Common myeloid progenitor, CD34-positive (primary cell): ENCODE data around the gene RWDD2A.

Experiments
- CTCF ChIA-PET: fragments of 350-600 bp; sonication (Branson Sonifier 250); formaldehyde crosslinking; loops from one replicate; lab custom pipeline; 2021; ENCODE audit warnings: antibody characterized with exemption; lab: Charles Lee
- POLR2A ChIA-PET: fragments of 350-600 bp; sonication (Branson Sonifier 250); formaldehyde crosslinking; loops from one replicate; lab custom pipeline; 2021; ENCODE audit warnings: antibody characterized with exemption; lab: Charles Lee
- DNase-seq, 3 donors: peaks; one replicate each; pipeline versions ENCODE4 v3.0.0 to v3.0.0-alpha.2; 2013
- H3K27ac ChIP-seq, 2 experiments: 1 replicate in 1 of 2; 2 replicates in 1 of 2; pipeline ENCODE4 v1.7.0; 2013; ENCODE audit warnings: inconsistent platforms in 2 of 2, low read length in 2 of 2, mild to moderate bottlenecking in 2 of 2, low read depth in 1 of 2, moderate library complexity in 1 of 2; ENCODE audit not compliant: severe bottlenecking in 2 of 2, insufficient read depth in 1 of 2, poor library complexity in 1 of 2
- H3K27me3 ChIP-seq, 5 experiments: replicated peaks in 2 of 5; 1 replicate in 3 of 5; 2 replicates in 2 of 5; pipeline versions ENCODE4 v1.6.1 to v1.7.0; 2013; ENCODE audit warnings: low read length in 4 of 5, mild to moderate bottlenecking in 2 of 5, moderate library complexity in 2 of 5, inconsistent platforms in 1 of 5; ENCODE audit not compliant: insufficient read depth in 5 of 5, control insufficient read depth in 4 of 5
- H3K36me3 ChIP-seq, 4 experiments: 1 replicate in 2 of 4; 2 replicates in 2 of 4; pipeline versions ENCODE4 v1.6.1 to v1.7.0; 2013; ENCODE audit warnings: low read length in 3 of 4, control low read depth in 1 of 4, mild to moderate bottlenecking in 1 of 4; ENCODE audit not compliant: control insufficient read depth in 4 of 4, insufficient read depth in 4 of 4
- H3K4me1 ChIP-seq, 4 experiments: 1 replicate in 3 of 4; 2 replicates in 1 of 4; pipeline versions ENCODE4 v1.6.1 to v1.7.1; 2013; ENCODE audit warnings: low read length in 3 of 4, mild to moderate bottlenecking in 3 of 4, control low read depth in 1 of 4, inconsistent platforms in 1 of 4, moderate library complexity in 1 of 4; ENCODE audit not compliant: control insufficient read depth in 4 of 4, insufficient read depth in 4 of 4; ENCODE audit errors: control extremely low read depth in 1 of 4
- H3K4me3 ChIP-seq, 7 experiments: 1 replicate in 4 of 7; 2 replicates in 3 of 7; pipeline versions ENCODE4 v1.5.1 to v1.7.0; 2013; ENCODE audit warnings: mild to moderate bottlenecking in 7 of 7, low read length in 6 of 7, moderate library complexity in 6 of 7, inconsistent platforms in 2 of 7, low read depth in 2 of 7, control low read depth in 1 of 7; ENCODE audit not compliant: insufficient read depth in 4 of 7, control insufficient read depth in 1 of 7; ENCODE audit errors: extremely low read depth in 1 of 7
- H3K9me3 ChIP-seq, 5 experiments: 1 replicate in 4 of 5; 2 replicates in 1 of 5; pipeline versions ENCODE4 v1.6.1 to v1.7.1; 2013; ENCODE audit warnings: low read length in 4 of 5, mild to moderate bottlenecking in 2 of 5, inconsistent platforms in 1 of 5, low read depth in 1 of 5, moderate library complexity in 1 of 5; ENCODE audit not compliant: control insufficient read depth in 4 of 5, insufficient read depth in 2 of 5; ENCODE audit errors: control extremely low read depth in 1 of 5
- WGBS: methylation state at CpG from one replicate; pipeline ENCODE4 v1.1.5; 2013; ENCODE audit not compliant: insufficient coverage; 5-methylcytosine and 5-hydroxymethylcytosine counted together

The RWDD2A gene

GRCh38 chr6:83216806-83217205, 23.6 kb downstream of the RWDD2A start:
- no peak for DNase-seq
- H3K9me3 ChIP-seq = no peaks in the 10 kb centered on the region
- POLR2A ChIA-PET = no interaction called here
- no peaks in the 10 kb centered on the region for H3K36me3 ChIP-seq
- H3K27ac ChIP-seq = no peak overlapping the region
- peaks cover 0 to under 1% (median 0%) of the 10 kb centered on the region in 5 experiments for H3K27me3 ChIP-seq
- H3K4me3 ChIP-seq = no peak overlapping the region
- CTCF ChIA-PET = interaction anchor here (0.8 to 12.0 kb wide), 10 partner anchors 9 to 302 kb away, joined by 3 to 162 read pairs (median 4); partner anchors contain the start of genes DOP1A, PRSS35 and UBE3D
- H3K4me1 ChIP-seq = no peaks in the 10 kb centered on the region

GRCh38 chr6:83218646-83219045, 25.5 kb downstream of the RWDD2A start:
- Histone ChIP-seq H3K4me1 (no peaks in the 10 kb centered on the region), H3K4me3 (no peak overlapping the region)
- POLR2A ChIA-PET = no interaction called here

GRCh38 chr6:83220121-83220520, 27.0 kb downstream of the RWDD2A start:
- ChIA-PET POLR2A (no interaction called here), CTCF (interaction anchor here (1.1 to 12.0 kb wide), 5 partner anchors 9 to 299 kb away, joined by 4 to 162 read pairs (median 21); partner anchors contain the start of genes DOP1A, PRSS35 and UBE3D)
- peaks cover 0 to 6% (median 0%) of the 10 kb centered on the region in 4 experiments for H3K36me3 ChIP-seq
- H3K9me3 ChIP-seq = no peaks in the 10 kb centered on the region
- no peaks in the 10 kb centered on the region for H3K27me3 ChIP-seq
- DNase-seq = no peak
- H3K4me1 ChIP-seq = no peaks in the 10 kb centered on the region
- H3K4me3 ChIP-seq = no peak overlapping the region
- H3K27ac ChIP-seq = no peak overlapping the region

More at GRCh38 chr6:83218646-83219045, 25.5 kb downstream of the RWDD2A start:
- no peak for DNase-seq
- Histone ChIP-seq H3K27me3 (no peaks in the 10 kb centered on the region), H3K9me3 (no peaks in the 10 kb centered on the region), H3K27ac (no peak overlapping the region), H3K36me3 (peaks cover 0 to 2% (median 0%) of the 10 kb centered on the region in 4 experiments)
- WGBS = no CpG with 5 or more reads among the region's 3 CpGs
- CTCF ChIA-PET = interaction anchor here (1.5 to 12.0 kb wide), 3 partner anchors 8 to 294 kb away, joined by 5 to 162 read pairs (median 86); partner anchors contain the start of genes DOP1A, PRSS35 and UBE3D

- ChIA-PET CTCF (interaction anchor here (0.7 to 12.0 kb wide), 21 partner anchors 10 to 386 kb away, joined by 3 to 162 read pairs (median 4); partner anchors contain the start of genes PRSS35 and UBE3D), POLR2A (no interaction called here)
- H3K27me3 ChIP-seq = no peaks in the 10 kb centered on the region
- H3K9me3 ChIP-seq = no peaks in the 10 kb centered on the region
- no peak overlapping the region for H3K27ac ChIP-seq
- 100% methylated on average over 1 of the region's 1 CpG for WGBS
- DNase-seq = no peak
- no peak overlapping the region for H3K4me3 ChIP-seq
- peaks cover 0 to 6% (median 0%) of the 10 kb centered on the region in 4 experiments for H3K36me3 ChIP-seq
- no peaks in the 10 kb centered on the region for H3K4me1 ChIP-seq
Measured at GRCh38 chr6:83221276-83221675, 28.1 kb downstream of the RWDD2A start.

GRCh38 chr6:83221889-83222479, 28.8 kb downstream of the RWDD2A start:
- CTCF ChIA-PET = interaction anchor here (0.6 to 12.0 kb wide), 28 partner anchors 9 to 469 kb away, joined by 3 to 162 read pairs (median 4); partner anchors contain the start of genes PRSS35 and UBE3D
- Histone ChIP-seq H3K27me3 (peaks cover 0 to 2% (median 0%) of the 10 kb centered on the region in 5 experiments), H3K27ac (no peak overlapping the region), H3K36me3 (peaks cover 0 to 6% (median 0%) of the 10 kb centered on the region in 4 experiments), H3K9me3 (no peaks in the 10 kb centered on the region), H3K4me1 (no peaks in the 10 kb centered on the region), H3K4me3 (no peak overlapping the region)
- WGBS = 100% methylated on average over 2 of the region's 3 CpGs
- POLR2A ChIA-PET = no interaction called here
- DNase-seq = peak; percentile 42 to 69 (median 62)

- no peak overlapping the region for H3K4me3 ChIP-seq
- no peaks in the 10 kb centered on the region for H3K4me1 ChIP-seq
- peaks cover 0 to 2% (median 0%) of the 10 kb centered on the region in 5 experiments for H3K27me3 ChIP-seq
- peaks cover 0 to 6% (median 0%) of the 10 kb centered on the region in 4 experiments for H3K36me3 ChIP-seq
- no peaks in the 10 kb centered on the region for H3K9me3 ChIP-seq
- no peak overlapping the region for H3K27ac ChIP-seq
- WGBS = no CpG with 5 or more reads among the region's 1 CpG
- ChIA-PET CTCF (interaction anchor here (0.6 to 1.1 kb wide), 4 partner anchors 10 to 1001 kb away, joined by 3 read pairs; no protein-coding TSS in a partner anchor), POLR2A (no interaction called here)
- DNase-seq = no peak
Measured at GRCh38 chr6:83226517-83226916, 33.4 kb downstream of the RWDD2A start.

- Histone ChIP-seq H3K4me1 (no peaks in the 10 kb centered on the region), H3K36me3 (no peaks in the 10 kb centered on the region), H3K9me3 (no peaks in the 10 kb centered on the region), H3K4me3 (no peak overlapping the region), H3K27ac (no peak overlapping the region), H3K27me3 (peaks cover 0 to 5% (median 0%) of the 10 kb centered on the region in 5 experiments)
- ChIA-PET CTCF (interaction anchor here (2.3 to 2.4 kb wide), 2 partner anchors 9 to 282 kb away, joined by 6 to 7 read pairs; partner anchors contain the start of gene PRSS35), POLR2A (no interaction called here)
- no peak for DNase-seq
- WGBS = 83% methylated on average over 1 of the region's 1 CpG
Measured at GRCh38 chr6:83231146-83231545, 38.0 kb downstream of the RWDD2A start.
